NCI-H69 (cell line): ENCODE data around the gene MED20.
A peak's percentile ranks its signal among the peaks of the same experiment; 100 is the strongest.
"Not testable (repeated sequence)": the region's sequence is repeated elsewhere in the genome, so short reads cannot be mapped to it uniquely, and the experiment has no call there.

Source experiments
- DNase-seq: peaks from one replicate; lab custom pipeline; 2025; lab: John Stamatoyannopoulos, UW

Gene MED20

GRCh38 chr6:41920921-41921711 is at the start of gene MED20, which contains the start of gene BYSL:
MED20 (minus strand) TSS chr6:41921139; CDS start chr6:41921018, 121 bp downstream.
BYSL (plus strand) TSS chr6:41921499; CDS start chr6:41921563, 64 bp downstream.
- peak; percentile 97 for DNase-seq

- DNase-seq = no peak
These were observed 49.5 kb upstream of the MED20 start for GRCh38 chr6:41970436-41970846.

- no peak for DNase-seq
These were observed 46.7 kb upstream of the MED20 start for GRCh38 chr6:41967312-41968287.

GRCh38 chr6:41966961-41967311 is 46.0 kb upstream of the MED20 start:
- no peak for DNase-seq

- no peak for DNase-seq
These were observed 45.4 kb upstream of the MED20 start for GRCh38 chr6:41966214-41966920.

GRCh38 chr6:41965429-41966213 is 44.7 kb upstream of the MED20 start:
- DNase-seq = no peak

- no peak for DNase-seq
These were observed 43.4 kb upstream of the MED20 start for GRCh38 chr6:41964201-41964887.

- no peak for DNase-seq
These were observed 42.4 kb upstream of the MED20 start for GRCh38 chr6:41963371-41963770.

- DNase-seq = no peak
These were observed 39.1 kb upstream of the MED20 start for GRCh38 chr6:41960028-41960427.

GRCh38 chr6:41958022-41958856 is 37.3 kb upstream of the MED20 start:
- no peak for DNase-seq

GRCh38 chr6:41957117-41957516 is 36.2 kb upstream of the MED20 start:
- DNase-seq = no peak

GRCh38 chr6:41955412-41955811 is 34.5 kb upstream of the MED20 start:
- DNase-seq = no peak

GRCh38 chr6:41954668-41955067 is 33.7 kb upstream of the MED20 start:
- no peak for DNase-seq

GRCh38 chr6:41947581-41948220 is 26.8 kb upstream of the MED20 start:
- DNase-seq = no peak

GRCh38 chr6:41943456-41943855 is 22.5 kb upstream of the MED20 start:
- no peak for DNase-seq

GRCh38 chr6:41942882-41943281 is 21.9 kb upstream of the MED20 start:
- DNase-seq = not testable (repeated sequence)

- DNase-seq = no peak
These were observed 21.3 kb upstream of the MED20 start for GRCh38 chr6:41942067-41942851.

- peak; percentile 97 for DNase-seq
These were observed 20.5 kb upstream of the MED20 start, which contains the start of gene CCND3 for GRCh38 chr6:41941280-41942066. CCND3 (minus strand) TSS chr6:41941808; CDS start chr6:41941649, 159 bp downstream.
